Astrocyte of the spinal cord (primary cell): Measurements from ENCODE around the gene ATP6V0A4.
"Not testable (repeated sequence)": the region's sequence is repeated elsewhere in the genome, so short reads cannot be mapped to it uniquely, and the experiment has no call there.

ENCODE experiments used
- DNase-seq: peaks from one replicate; pipeline ENCODE4 v3.0.0; 2011; ENCODE audit warnings: low read depth, low spot score
- H3K4me3 ChIP-seq: 2 replicates; pipeline ENCODE4 v1.5.1; 2011; ENCODE audit warnings: low read depth, mild to moderate bottlenecking, low read length, moderate library complexity
- in situ Hi-C: cut with HindIII; loops from 2 replicates; pipeline ENCODE4 v1.10.0; 2017; ENCODE audit warnings: low sequenced_read_pairs
- TF ChIP-seq, protein P1 (sequence below): IDR thresholded peaks from 2 replicates; pipeline ENCODE4 v1.5.1; 2012; ENCODE audit warnings: low read depth, mild to moderate bottlenecking, low read length, inconsistent platforms

The ATP6V0A4 gene

DNA sequence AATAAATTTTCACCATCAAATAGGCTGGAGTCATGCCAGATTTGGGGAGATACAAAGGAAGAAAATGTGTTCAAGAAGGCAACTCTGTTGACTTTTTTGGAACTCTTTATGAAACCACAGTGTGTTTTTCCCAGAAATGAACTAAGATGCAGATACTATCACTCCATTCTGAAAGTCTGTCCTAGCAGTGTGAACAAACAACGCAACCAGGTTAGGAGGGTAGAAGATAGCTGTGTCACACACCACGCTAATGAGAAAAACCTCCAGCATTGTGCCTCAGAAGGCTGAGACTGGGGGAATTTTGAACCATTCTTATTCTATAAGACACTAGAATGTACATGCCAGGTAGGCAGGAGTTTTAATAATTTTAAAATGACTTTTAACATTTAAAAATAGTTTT, 15.9 kb upstream of the ATP6V0A4 start:
- in situ Hi-C loops: no loop called here
- TF ChIP-seq, protein P1, sequence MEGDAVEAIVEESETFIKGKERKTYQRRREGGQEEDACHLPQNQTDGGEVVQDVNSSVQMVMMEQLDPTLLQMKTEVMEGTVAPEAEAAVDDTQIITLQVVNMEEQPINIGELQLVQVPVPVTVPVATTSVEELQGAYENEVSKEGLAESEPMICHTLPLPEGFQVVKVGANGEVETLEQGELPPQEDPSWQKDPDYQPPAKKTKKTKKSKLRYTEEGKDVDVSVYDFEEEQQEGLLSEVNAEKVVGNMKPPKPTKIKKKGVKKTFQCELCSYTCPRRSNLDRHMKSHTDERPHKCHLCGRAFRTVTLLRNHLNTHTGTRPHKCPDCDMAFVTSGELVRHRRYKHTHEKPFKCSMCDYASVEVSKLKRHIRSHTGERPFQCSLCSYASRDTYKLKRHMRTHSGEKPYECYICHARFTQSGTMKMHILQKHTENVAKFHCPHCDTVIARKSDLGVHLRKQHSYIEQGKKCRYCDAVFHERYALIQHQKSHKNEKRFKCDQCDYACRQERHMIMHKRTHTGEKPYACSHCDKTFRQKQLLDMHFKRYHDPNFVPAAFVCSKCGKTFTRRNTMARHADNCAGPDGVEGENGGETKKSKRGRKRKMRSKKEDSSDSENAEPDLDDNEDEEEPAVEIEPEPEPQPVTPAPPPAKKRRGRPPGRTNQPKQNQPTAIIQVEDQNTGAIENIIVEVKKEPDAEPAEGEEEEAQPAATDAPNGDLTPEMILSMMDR: no peak
- no peak for DNase-seq
- H3K4me3 ChIP-seq: no peak overlapping the region

DNA sequence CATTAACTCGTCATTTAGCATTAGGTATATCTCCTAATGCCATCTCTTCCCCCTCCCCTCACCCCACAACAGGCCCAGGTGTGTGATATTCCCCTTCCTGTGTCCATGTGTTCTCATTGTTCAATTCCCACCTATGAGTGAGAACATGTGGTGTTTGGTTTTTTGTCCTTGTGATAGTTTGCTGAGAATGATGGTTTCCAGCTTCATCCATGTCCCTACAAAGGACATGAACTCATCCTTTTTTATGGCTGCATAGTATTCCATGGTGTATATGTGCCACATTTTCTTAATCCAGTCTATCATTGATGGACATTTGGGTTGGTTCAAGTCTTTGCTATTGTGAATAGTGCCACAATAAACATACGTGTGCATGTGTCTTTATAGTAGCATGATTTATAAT, 13.3 kb upstream of the ATP6V0A4 start:
- in situ Hi-C loops, H3K4me3 ChIP-seq, DNase-seq: not testable (repeated sequence)

DNA sequence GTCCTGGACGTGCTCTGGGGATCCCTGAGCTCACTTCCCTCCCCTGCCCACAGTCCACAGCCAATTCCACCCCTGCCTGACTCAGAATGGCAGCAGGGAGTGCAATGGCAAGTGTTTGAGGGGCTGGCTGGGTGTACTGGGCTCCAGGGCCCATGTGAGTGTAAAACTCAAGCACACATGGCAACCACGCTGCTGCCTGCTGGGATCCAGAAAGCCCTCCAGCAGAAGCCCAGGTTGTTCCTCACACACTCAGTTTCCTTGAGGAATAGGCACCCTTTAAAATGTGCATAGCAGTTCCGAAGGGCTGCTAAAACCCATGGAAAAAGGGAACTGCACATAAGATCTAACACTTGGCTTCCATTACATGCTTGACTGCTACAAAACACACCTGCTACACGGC, 11.3 kb upstream of the ATP6V0A4 start:
- H3K4me3 ChIP-seq: no peak overlapping the region
- TF ChIP-seq, protein P1: no peak
- no peak for DNase-seq
- in situ Hi-C loops: no loop called here

DNA sequence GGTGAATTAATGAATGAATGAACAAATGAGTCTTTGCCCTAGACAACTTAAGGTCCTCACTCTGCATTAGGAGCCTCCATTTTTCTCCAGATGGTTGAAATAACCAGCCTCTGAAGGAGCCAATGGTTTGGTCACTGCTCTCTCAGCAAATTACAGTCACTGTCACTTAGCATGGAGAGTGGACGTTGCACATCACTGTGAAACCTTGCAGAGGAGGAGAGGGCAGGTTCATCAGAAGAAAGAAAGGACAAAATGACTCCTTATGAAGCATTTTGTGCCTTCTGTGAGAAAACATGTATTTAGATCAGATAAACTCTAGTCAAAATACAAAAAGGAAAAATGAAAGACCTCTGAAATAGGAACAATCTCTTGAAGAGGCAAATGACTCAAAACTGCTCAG, 6.6 kb upstream of the ATP6V0A4 start:
- in situ Hi-C loops: no loop called here
- TF ChIP-seq, protein P1: no peak
- no peak overlapping the region for H3K4me3 ChIP-seq
- no peak for DNase-seq

DNA sequence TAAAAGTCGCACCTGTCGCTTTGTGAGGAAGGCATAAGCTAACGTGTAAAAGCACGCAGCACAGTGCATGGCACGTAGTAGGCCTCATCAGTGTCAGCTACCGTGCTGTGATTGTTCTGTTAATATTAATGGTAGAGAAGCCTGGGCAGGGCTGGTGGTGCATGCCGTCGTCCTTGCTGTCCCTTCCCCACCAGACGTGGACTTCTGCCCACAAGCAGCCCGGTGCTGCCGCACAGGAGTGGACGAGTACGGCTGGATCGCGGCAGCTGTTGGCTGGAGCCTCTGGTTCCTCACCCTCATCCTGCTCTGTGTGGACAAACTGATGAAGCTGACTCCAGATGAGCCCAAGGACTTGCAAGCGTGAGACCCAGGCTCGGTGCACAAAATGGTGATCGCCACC, 4.7 kb upstream of the ATP6V0A4 start:
- TF ChIP-seq, protein P1: no peak
- in situ Hi-C loops: no loop called here
- no peak overlapping the region for H3K4me3 ChIP-seq
- no peak for DNase-seq

DNA sequence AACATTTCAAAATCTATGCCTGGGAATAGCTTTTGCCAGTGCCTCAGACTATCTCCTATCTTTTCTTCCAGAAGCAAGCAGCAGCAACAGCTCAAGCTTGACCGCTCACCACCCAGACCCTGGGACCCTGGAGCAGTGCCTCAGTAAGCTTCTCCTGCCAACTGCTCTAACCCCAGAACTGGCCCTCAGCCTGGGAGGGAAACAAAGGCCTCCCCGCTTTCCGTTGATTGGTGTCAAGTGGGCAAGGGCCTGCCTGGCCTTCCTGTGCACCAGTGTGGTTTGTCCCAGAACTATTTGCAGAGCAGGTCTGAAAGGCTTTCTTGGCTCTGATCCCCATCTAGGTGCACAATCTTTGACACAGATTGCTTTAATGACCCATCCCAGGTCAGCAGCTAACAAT, 3.3 kb upstream of the ATP6V0A4 start:
- no peak for DNase-seq
- no peak overlapping the region for H3K4me3 ChIP-seq
- TF ChIP-seq, protein P1: no peak
- in situ Hi-C loops: no loop called here

DNA sequence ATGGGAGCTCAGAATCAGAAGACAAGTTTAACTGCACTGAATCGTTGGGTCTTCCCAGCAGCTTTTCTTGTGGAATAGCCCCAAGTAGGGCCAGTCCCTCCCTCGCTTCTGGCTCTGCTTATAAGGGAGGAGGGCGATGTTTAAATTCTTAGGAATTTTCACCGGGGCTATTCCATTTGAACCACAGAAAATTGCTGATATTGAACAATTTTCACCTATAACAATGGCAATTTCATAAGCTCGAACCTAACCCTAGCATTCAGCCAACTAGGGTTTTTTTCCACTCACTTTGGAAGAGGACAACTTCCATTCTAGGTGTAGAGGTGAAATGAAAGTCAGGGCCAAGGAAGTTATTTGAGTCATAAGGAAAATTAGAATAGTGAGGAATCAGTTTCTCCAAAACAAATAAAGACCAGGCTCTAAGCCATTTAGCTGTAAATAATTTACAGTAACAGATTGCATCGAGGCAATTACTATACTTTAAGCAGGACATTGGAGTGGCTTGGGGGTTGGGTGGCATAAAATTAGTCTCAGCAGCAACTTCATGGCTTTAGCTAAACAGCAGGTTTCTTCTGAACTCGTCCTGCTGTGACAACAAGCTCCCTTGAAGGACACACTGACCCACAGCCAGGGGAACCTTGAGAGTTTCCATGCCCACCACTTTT, 1.5 kb upstream of the ATP6V0A4 start:
- TF ChIP-seq, protein P1: no peak
- no peak overlapping the region for H3K4me3 ChIP-seq
- in situ Hi-C loops: no loop called here
- DNase-seq: no peak
